Transverse colon (tissue), 3 donors: ENCODE results near the gene NAT14.

Source experiments
- EP300 ChIP-seq: sonication (generic); formaldehyde crosslinking; IDR thresholded peaks from one replicate; pipeline ENCODE4 v1.6.1; 2017; ENCODE audit warnings: antibody characterized with exemption, low read depth
- POLR2A ChIP-seq: fragments of 450-650 bp; IDR thresholded peaks from one replicate; pipeline ENCODE4 v1.6.1; 2016; ENCODE audit warnings: antibody characterized with exemption, mild to moderate bottlenecking, moderate library complexity
- TF ChIP-seq, protein P1 (sequence below), 5 experiments: fragments of 200-600 bp in 3 of 5; fragments of 450-650 bp in 2 of 5; sonication (generic) in 3 of 5; IDR thresholded peaks; 1 replicate in 2 of 5; 2 replicates in 3 of 5; pipeline ENCODE4 v1.5.1; 2016 to 2017; ENCODE audit warnings: antibody characterized with exemption in 5 of 5, inconsistent platforms in 3 of 5, mild to moderate bottlenecking in 2 of 5, moderate library complexity in 1 of 5

DNA sequence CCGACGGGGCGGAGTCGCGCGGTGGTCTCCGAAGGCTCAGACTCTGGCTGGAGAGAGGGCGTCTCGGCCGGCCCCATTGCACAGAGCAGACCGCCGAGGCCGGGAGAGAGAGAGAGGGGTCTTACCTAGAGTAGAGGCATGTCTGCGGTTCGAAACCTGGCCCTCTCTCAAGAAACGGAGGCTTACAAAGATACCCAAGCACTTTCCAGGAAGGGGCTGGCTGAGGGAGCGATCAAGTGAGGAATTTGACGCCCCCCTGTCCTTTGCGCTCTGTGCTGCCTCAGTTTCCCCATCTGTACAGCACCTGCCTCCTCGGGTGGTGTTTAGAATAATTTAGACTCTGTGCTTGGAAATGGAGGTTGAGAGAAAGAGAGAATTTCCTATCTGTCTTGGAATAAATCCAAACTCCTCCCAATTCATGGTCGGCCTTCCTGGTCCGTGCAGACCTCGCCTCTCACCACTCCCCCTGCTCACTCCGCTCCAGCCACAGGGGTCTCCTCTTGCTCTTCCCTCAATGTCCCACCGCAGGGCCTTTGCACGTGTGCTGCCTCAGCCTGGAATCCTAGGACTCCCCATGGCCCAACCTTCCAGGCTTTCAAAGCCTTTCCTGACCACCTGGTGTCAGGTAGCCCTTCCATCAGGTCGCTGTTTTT is 22.9 kb upstream of the NAT14 start:
- TF ChIP-seq, protein P1, sequence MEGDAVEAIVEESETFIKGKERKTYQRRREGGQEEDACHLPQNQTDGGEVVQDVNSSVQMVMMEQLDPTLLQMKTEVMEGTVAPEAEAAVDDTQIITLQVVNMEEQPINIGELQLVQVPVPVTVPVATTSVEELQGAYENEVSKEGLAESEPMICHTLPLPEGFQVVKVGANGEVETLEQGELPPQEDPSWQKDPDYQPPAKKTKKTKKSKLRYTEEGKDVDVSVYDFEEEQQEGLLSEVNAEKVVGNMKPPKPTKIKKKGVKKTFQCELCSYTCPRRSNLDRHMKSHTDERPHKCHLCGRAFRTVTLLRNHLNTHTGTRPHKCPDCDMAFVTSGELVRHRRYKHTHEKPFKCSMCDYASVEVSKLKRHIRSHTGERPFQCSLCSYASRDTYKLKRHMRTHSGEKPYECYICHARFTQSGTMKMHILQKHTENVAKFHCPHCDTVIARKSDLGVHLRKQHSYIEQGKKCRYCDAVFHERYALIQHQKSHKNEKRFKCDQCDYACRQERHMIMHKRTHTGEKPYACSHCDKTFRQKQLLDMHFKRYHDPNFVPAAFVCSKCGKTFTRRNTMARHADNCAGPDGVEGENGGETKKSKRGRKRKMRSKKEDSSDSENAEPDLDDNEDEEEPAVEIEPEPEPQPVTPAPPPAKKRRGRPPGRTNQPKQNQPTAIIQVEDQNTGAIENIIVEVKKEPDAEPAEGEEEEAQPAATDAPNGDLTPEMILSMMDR (IDR thresholded peaks at IDR 0.05) = peak in 1 of 5 experiments; percentile 36
- TF ChIP-seq POLR2A (no peak), EP300 (no peak)
